ENCODE results near the gene KAT2B.

Gene KAT2B

GRCh38 chr3:20100151-20100550, 59.9 kb downstream of the KAT2B start:
- no peak for DNase-seq

GRCh38 chr3:20101041-20101440, 60.8 kb downstream of the KAT2B start:
- peak in 1 of 3 donors; percentile 5 for DNase-seq

- no peak for DNase-seq
Measured at GRCh38 chr3:20103731-20104130, 63.5 kb downstream of the KAT2B start.

GRCh38 chr3:20104167-20104661, 64.0 kb downstream of the KAT2B start:
- DNase-seq = peak; percentile 30 to 54 (median 37)

- no peak for DNase-seq
Measured at GRCh38 chr3:20105513-20106280, 65.5 kb downstream of the KAT2B start.

- no peak for DNase-seq
Measured at GRCh38 chr3:20107722-20108121, 67.5 kb downstream of the KAT2B start.

- no peak for DNase-seq
Measured at GRCh38 chr3:20108869-20109268, 68.6 kb downstream of the KAT2B start.

GRCh38 chr3:20110826-20111225, 70.6 kb downstream of the KAT2B start:
- no peak for DNase-seq

GRCh38 chr3:20111836-20112235, 71.6 kb downstream of the KAT2B start:
- no peak for DNase-seq

- DNase-seq = no peak
Measured at GRCh38 chr3:20121088-20121487, 80.8 kb downstream of the KAT2B start.

- no peak for DNase-seq
Measured at GRCh38 chr3:20123131-20123652, 82.9 kb downstream of the KAT2B start.

- no peak for DNase-seq
Measured at GRCh38 chr3:20125289-20125688, 85.0 kb downstream of the KAT2B start.

GRCh38 chr3:20125897-20126296, 85.7 kb downstream of the KAT2B start:
- peak; percentile 75 to 88 (median 82) for DNase-seq

GRCh38 chr3:20128358-20128757, 88.1 kb downstream of the KAT2B start:
- DNase-seq = no peak

GRCh38 chr3:20130106-20130505, 89.9 kb downstream of the KAT2B start:
- no peak for DNase-seq

- no peak for DNase-seq
Measured at GRCh38 chr3:20136231-20136630, 96.0 kb downstream of the KAT2B start.

GRCh38 chr3:20137647-20138046, 97.4 kb downstream of the KAT2B start:
- DNase-seq = no peak

GRCh38 chr3:20140881-20141280, 100.6 kb downstream of the KAT2B start:
- DNase-seq = no peak

- DNase-seq = no peak
Measured at GRCh38 chr3:20141316-20141715, 101.1 kb downstream of the KAT2B start.

GRCh38 chr3:20141851-20142250, 101.6 kb downstream of the KAT2B start:
- no peak for DNase-seq

GRCh38 chr3:20142517-20142916, 102.3 kb downstream of the KAT2B start:
- DNase-seq = no peak

GRCh38 chr3:20143519-20143918, 103.3 kb downstream of the KAT2B start:
- no peak for DNase-seq

- no peak for DNase-seq
Measured at GRCh38 chr3:20145874-20146273, 105.6 kb downstream of the KAT2B start.

- no peak for DNase-seq
Measured at GRCh38 chr3:20146301-20146700, 106.1 kb downstream of the KAT2B start.

GRCh38 chr3:20147361-20147760, 107.1 kb downstream of the KAT2B start:
- no peak for DNase-seq
